Fibroblast of the conjunctiva (primary cell): Measurements from ENCODE around the gene CORO2B.

Experiments used
- DNase-seq: peaks from one replicate; pipeline ENCODE4 v3.0.0-alpha.2; 2010; ENCODE audit warnings: low read depth

Gene CORO2B

GRCh38 chr15:68590721-68591389 is 12.1 kb downstream of the CORO2B start:
- no peak for DNase-seq

GRCh38 chr15:68592054-68592453 is 13.3 kb downstream of the CORO2B start:
- DNase-seq, result no peak

GRCh38 chr15:68592544-68592943 is 13.8 kb downstream of the CORO2B start:
- no peak for DNase-seq

GRCh38 chr15:68593341-68593740 is 14.5 kb downstream of the CORO2B start:
- no peak for DNase-seq

GRCh38 chr15:68593828-68594532 is 15.2 kb downstream of the CORO2B start:
- DNase-seq, result no peak

DNA sequence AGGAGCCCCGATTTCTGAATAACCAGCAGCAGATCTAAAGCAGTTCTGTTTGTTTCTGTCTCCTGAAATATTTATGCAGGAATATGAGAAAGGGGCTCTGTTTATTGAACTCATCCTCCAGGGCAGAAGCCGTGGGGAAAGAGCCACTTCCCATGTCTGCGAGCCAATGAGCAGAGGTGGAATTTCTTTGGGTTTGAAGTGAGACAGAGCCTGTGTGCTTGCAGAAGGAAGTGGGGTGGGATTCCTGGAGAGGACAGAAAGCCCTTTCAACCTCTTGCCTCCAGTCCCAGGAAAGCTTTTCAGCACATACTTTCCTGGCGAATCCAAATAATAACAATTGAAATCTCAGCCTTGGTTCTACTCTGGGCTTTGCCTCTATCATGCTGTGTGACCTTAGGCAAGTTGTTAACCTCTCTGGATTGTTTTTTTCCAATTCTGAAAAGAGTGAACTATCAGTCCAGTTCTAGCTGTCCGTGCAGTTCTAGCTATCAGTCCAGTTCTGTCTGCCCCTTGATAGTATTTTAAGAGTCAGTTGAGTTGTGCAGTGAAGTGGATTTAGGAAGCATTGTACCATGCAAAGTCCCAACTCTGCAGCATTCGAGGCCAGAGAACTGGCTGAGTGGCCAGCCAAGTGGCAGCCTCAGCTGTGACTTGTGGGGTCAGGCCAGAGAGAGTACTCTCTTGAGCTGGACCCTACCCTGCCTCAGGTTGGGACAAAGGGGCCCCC is 15.9 kb downstream of the CORO2B start:
- DNase-seq, result no peak

GRCh38 chr15:68595260-68595564 is 16.4 kb downstream of the CORO2B start:
- DNase-seq, result no peak

- no peak for DNase-seq
Observed at GRCh38 chr15:68595761-68596160, 17.0 kb downstream of the CORO2B start.

GRCh38 chr15:68596691-68597090 is 17.9 kb downstream of the CORO2B start:
- no peak for DNase-seq

DNA sequence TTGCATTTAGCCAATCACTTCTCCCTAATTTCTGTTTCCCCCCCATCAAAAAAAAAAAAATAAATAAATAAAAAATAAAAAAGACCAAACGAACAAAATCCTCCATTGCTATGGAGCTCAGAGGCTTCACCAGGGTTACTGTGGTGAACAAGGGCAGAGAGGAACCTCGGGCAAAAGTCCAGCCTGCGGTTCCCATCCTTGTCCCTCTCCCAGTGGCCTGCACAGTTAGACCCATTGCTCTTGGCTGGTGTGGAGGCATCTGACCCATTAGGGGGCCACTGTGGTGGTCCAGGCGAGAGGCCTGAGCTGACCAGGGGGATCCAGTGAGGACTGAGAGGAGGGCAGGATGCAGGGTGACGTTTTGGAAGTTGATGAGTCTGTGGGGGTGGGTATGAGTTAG is 18.8 kb downstream of the CORO2B start:
- DNase-seq, result no peak

DNA sequence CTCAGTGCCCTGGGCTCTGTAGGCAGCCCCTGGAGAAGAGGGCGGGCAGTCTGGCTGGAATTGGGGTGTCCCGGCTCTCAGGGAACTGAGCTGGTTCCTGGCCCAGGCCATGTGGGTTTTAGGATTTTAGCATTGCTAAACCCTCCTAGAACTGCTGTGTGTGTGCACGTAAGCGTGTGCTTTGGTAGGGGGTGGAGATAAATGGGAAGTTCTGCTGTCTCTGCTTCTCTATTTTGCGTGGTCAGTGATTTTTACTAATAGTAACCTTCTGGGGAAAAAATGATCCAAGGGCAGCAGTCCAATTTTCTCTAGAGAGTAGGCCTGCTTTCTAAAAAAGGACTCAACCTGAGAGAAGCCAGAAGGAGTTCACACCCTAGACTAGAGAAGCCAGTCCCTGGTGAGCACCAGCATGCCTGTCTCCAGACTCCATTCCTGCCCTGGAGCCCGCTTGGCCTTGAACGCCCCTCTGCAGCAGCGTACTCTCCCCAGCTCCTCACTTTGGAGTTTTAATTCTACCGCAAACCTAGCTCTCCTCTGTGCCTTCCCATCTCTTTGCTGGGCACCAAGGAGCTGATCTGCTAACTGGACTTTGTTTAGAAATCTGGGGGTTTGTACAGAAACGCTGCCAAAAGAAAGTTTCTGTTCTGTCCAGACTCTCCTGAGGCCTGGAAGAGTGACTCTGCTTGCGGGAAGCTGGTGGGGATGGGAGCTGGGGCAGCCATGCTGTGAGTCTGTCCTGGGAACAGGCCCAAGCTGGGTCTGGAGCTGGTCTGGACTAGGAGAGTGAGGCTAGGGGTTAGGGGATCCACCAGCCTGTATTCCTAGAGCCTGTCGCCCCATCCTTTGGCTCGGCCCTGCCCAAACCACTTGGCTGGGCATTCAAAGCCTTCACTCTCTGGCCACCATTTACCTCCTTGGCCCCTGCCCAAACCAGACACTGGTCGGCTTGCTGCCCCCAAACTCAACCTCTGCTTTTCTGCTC is 19.7 kb downstream of the CORO2B start:
- DNase-seq, result peak; percentile 38

- DNase-seq, result no peak
Observed at GRCh38 chr15:68599153-68599545, 20.4 kb downstream of the CORO2B start.

- DNase-seq, result peak; percentile 61
Observed at GRCh38 chr15:68599560-68600071, 20.8 kb downstream of the CORO2B start.

- no peak for DNase-seq
Observed at GRCh38 chr15:68601206-68602197, 22.7 kb downstream of the CORO2B start.

GRCh38 chr15:68602459-68603215 is 23.8 kb downstream of the CORO2B start:
- no peak for DNase-seq

DNA sequence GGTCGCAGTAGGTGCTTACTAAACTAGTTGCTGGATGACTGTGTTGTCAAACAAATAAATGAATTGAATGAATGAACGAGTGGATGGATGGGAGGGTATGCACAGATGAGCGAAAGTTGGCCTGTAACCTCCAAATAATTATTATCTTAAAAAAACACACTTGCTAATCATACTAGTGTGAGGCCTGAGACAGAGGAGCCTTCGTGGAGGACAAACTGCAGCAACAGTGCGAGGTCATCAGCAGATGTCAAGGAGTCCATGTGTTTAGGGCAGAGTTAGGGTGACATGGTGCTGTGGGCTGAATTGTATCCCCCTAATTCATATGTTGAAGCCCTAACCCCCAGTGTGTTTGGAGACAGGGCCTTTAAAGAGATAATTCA is 24.4 kb downstream of the CORO2B start:
- no peak for DNase-seq

DNA sequence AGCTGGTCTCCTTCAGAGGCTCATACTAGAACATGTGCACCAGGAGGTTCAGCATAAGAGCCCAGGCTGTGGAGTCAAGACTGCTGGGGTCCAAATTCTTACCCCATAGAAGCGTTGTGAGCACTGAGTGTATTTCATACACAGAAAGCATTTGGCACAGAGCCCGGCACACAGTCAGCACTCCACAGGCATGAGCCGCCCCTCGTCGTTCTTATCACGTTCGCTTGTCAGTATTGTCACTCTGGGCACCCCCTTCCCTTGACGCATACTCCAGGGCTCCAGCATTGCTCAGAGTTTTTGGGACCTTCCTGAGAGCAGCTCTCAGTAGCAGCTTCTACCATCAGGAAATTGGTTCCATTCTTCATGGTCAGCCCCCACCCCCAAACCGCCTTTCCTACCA is 25.2 kb downstream of the CORO2B start:
- DNase-seq, result no peak

- DNase-seq, result peak; percentile 51
Observed at GRCh38 chr15:68604840-68605478, 26.2 kb downstream of the CORO2B start.

DNA sequence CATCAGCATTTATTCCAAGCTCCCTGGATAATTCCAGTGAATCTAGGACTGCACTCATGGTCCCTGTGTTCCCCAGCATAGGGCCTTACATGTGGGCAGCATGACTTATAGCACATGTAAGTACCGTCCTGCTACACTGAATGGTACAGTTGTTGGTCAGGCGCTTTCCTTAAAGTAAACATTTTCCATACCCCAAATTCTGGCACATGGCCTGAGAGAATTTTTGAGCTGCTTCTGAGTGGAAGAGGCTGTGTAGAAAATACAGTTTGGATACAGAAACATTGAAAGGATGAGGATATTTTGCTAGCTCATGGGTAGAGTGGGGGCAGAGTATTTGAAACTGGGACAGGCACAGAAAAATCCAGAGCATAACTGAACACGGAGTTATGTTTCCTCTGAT is 27.6 kb downstream of the CORO2B start:
- no peak for DNase-seq
